Chondrocyte (in vitro differentiated cells): ENCODE measurements around the gene C1QTNF1. TPM values are rescaled to one million over a fixed set of nuclear protein-coding genes. Genes with fewer than 3 reads are reported as not detected.
"Not testable (repeated sequence)": the region's sequence is repeated elsewhere in the genome, so short reads cannot be mapped to it uniquely, and the experiment has no call there.

ENCODE experiments used
- DNase-seq: peaks from one replicate; pipeline ENCODE4 v3.0.0; 2021; ENCODE audit warnings: mixed read lengths, low spot score
- H3K27ac Mint-ChIP-seq: one replicate; pipeline ENCODE4 v1.8.0; 2021; ENCODE audit warnings: mild to moderate bottlenecking, moderate library complexity, mixed read lengths; ENCODE audit not compliant: unreplicated experiment
- H3K27me3 Mint-ChIP-seq: 2 replicates; pipeline ENCODE4 v1.8.0; 2021; ENCODE audit warnings: low read depth, mixed read lengths
- H3K36me3 Mint-ChIP-seq: 2 replicates; pipeline ENCODE4 v1.8.0; 2021; ENCODE audit warnings: low read depth, mixed read lengths
- H3K4me1 Mint-ChIP-seq: 2 replicates; pipeline ENCODE4 v1.8.0; 2021; ENCODE audit warnings: low read depth, mild to moderate bottlenecking, mixed read lengths
- H3K4me3 Mint-ChIP-seq: one replicate; pipeline ENCODE4 v1.8.0; 2021; ENCODE audit warnings: mild to moderate bottlenecking, moderate library complexity, mixed read lengths; ENCODE audit not compliant: unreplicated experiment
- H3K9me3 Mint-ChIP-seq: 2 replicates; pipeline ENCODE4 v1.8.0; 2021; ENCODE audit warnings: low read depth, mixed read lengths
- total RNA-seq: library from RNA; stranded (reverse); gene quantifications from 3 replicates; pipeline ENCODE4 v1.2.1, GENCODE V29; 2021
- TF ChIP-seq, protein P1 (sequence below): fragments of 200-600 bp; sonication (generic); IDR thresholded peaks from 2 replicates; pipeline ENCODE4 v1.5.0; 2021; ENCODE audit warnings: antibody characterized with exemption, mild to moderate bottlenecking, moderate library complexity

C1QTNF1 gene
- total RNA-seq, 1 donor from 2014 or later: 74.7 TPM

DNA sequence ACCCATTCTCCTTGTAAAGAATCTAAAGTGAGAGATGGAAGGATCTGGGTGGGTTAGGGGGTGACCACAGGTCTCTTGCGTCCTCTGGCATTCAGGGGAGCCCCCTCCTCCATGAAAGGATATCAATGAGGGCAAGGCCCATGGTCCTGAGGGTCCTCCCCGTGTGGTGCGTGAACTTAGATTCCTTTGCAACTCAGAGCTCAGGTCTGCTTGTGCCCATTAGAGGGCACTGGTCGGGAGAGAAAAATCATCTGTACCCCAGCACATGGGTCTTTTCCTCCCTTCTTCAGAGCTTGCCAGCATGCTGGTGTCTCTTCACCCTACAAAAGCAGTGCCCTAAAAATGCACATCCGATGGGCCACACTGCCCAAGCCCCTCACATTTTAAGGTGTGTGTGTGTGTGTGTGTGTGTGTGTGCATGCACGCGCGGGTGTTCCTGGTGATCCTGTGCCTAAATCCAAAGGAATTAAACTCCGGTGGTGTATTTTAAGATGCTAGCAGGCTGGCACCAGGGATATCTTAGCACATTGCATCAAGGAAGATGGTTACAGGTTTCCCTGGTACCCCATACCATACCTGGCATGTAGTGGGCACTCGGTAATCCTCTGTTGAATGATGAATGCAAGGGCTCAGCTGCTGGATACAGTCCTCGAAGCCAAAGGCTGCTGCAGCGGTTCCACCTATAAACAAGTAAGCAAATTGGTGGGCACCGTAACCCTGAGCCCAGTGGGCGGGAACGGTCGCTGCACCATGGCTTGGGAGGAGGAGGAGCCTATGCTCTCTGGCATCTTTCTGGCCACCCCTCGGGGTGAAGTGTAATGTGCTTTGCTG lies 4.7 kb downstream of the C1QTNF1 start:
- Mint-ChIP-seq H3K36me3 (peaks cover 3% of the 10 kb centered on the region), H3K4me1 (peaks cover 77% of the 10 kb centered on the region), H3K27ac (no peak overlapping the region), H3K9me3 (no peaks in the 10 kb centered on the region), H3K4me3 (no peak overlapping the region), H3K27me3 (peaks cover 9% of the 10 kb centered on the region)
- DNase-seq: no peak
- TF ChIP-seq, protein P1, sequence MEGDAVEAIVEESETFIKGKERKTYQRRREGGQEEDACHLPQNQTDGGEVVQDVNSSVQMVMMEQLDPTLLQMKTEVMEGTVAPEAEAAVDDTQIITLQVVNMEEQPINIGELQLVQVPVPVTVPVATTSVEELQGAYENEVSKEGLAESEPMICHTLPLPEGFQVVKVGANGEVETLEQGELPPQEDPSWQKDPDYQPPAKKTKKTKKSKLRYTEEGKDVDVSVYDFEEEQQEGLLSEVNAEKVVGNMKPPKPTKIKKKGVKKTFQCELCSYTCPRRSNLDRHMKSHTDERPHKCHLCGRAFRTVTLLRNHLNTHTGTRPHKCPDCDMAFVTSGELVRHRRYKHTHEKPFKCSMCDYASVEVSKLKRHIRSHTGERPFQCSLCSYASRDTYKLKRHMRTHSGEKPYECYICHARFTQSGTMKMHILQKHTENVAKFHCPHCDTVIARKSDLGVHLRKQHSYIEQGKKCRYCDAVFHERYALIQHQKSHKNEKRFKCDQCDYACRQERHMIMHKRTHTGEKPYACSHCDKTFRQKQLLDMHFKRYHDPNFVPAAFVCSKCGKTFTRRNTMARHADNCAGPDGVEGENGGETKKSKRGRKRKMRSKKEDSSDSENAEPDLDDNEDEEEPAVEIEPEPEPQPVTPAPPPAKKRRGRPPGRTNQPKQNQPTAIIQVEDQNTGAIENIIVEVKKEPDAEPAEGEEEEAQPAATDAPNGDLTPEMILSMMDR: peak; percentile 75

DNA sequence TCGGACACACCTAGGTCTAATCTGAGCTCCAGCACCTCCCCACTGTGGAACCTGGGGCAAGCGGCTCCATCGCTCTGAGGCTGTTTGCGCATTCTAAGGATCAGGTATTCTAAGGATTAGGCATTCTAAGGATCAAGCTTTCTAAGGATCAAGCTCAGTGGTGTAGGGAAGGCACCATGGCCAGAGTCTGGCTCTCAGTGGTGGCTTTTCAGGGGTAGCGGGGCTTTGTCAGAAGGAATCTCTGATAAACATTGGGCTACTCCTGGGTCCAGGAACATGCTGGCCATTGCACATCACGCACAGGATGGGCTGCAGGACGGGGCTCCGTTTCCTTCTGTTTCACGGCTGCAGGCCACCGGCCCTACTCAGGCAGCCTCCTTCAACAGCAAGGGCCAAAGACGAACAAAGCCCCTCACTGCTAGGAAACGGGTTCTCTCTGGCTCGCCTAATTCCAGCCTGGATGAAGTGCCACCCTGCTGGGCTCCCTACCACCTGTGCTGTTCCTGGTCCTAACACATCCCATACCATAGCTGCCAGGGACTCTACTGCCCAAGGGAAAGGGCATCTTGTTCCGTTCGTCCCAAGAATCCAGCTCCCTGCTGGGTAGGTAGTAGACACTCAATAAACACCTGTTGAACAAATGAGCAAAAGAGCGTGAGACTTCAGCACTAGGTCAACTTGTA lies 5.5 kb downstream of the C1QTNF1 start:
- Mint-ChIP-seq H3K4me1 (peaks cover 81% of the 10 kb centered on the region), H3K36me3 (peaks cover 3% of the 10 kb centered on the region), H3K4me3 (no peak overlapping the region), H3K9me3 (no peaks in the 10 kb centered on the region), H3K27me3 (peaks cover 7% of the 10 kb centered on the region), H3K27ac (no peak overlapping the region)
- TF ChIP-seq, protein P1: no peak
- DNase-seq: no peak

DNA sequence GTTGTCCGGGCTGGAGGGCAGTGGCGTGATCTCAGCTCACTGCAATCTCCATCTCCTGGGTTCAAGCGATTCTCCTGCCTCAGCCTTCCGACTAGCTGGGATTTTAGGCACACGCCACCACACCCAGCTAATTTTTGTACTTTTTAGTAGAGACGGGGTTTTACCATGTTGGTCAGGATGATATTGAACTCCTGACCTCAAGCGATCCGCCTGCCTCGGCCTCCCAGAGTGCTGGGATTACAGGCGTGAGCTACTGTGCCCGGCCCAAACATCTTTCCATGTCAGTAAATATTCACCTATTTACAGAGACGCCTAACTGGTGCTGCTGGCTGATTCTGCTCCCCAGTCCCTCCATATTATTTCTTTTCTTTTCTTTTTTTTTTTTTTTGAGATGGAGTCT lies 6.7 kb downstream of the C1QTNF1 start:
- not testable (repeated sequence) for H3K27me3 Mint-ChIP-seq, H3K27ac Mint-ChIP-seq, H3K36me3 Mint-ChIP-seq, DNase-seq, H3K9me3 Mint-ChIP-seq, H3K4me3 Mint-ChIP-seq
- H3K4me1 Mint-ChIP-seq: peaks cover 83% of the 10 kb centered on the region

DNA sequence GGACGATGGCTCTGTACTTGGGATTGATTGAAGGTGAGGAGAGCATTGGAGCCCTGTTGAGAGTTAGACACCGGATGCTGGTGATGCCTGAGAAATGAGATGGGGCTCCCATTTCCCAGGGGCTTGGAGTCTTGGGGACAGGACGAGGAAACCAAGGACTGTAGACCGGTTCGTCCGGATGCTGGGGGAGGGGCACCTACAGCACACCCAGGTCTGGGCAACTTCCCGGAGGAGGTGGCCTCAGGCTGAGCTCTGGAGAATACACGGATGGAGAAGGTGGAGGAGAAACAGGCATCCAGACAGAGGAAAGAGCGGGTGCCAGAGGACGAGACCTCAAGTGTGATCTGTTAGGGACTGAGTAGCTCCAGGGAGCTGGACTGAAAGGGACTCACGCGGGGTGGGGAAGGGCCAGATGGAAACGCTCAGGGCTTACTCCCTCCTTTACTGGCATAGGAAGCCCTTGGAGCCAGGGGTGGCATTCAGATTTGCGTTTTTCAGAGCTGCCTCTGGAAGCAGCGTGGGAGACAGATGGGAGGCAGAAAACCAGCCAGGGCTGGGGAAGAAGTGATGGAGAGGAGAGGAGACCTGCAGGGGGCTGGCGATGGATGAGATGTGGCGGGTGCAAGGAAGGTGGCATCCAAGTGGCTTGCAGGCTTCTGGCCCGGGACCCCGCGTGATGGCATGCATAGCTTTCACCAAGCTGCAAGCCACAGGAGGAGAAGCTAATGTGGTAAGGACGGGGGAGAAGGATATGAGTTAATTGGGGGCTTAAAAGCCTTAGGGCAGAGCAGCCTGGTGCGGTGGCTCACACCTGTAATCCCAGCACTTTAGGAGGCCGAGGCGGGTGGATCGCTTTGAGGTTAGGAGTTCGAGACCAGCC lies 8.3 kb downstream of the C1QTNF1 start:
- Mint-ChIP-seq H3K4me3 (no peak overlapping the region), H3K4me1 (peaks cover 84% of the 10 kb centered on the region), H3K27me3 (peaks cover 7% of the 10 kb centered on the region), H3K27ac (no peak overlapping the region), H3K36me3 (peaks cover 5% of the 10 kb centered on the region), H3K9me3 (no peaks in the 10 kb centered on the region)
- no peak for DNase-seq
- TF ChIP-seq, protein P1: no peak

DNA sequence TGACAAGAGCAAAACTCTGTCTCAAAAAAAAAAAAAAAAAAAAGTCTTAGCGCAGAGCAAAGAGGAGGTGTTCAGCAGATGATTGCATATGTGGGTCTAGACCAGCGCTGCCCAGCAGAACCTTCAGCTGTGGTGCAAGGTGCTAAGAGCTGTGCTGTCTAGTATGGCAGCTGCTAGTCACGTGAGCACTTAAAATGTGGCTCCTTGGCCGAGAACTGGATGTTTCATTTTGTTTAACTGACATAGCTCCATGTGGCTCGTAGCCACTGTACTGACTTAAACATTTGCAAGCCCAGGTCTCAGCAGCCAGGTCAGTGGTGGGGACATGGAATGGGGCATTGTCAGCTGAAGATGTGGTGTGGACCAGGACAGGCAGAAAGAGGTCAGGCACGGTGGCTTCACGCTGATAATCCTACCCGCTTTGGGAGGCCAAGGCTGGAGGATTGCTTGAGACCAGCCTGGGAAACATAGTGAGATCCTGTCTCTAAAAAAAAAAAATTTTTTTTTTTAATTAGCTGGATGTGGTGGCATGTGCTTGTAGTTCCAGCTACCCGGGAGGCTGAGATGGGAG lies 9.2 kb downstream of the C1QTNF1 start:
- TF ChIP-seq, protein P1: no peak
- Mint-ChIP-seq H3K4me3 (no peak overlapping the region), H3K36me3 (peaks cover 5% of the 10 kb centered on the region), H3K27ac (peak overlapping the region; percentile 49), H3K9me3 (no peaks in the 10 kb centered on the region), H3K4me1 (peaks cover 75% of the 10 kb centered on the region), H3K27me3 (peaks cover 7% of the 10 kb centered on the region)
- DNase-seq: no peak
